HepG2 (cell line): ENCODE data around the gene PLAAT3. TPM values are rescaled to one million over a fixed set of nuclear protein-coding genes. Genes with fewer than 3 reads are reported as not detected.
"Not testable (repeated sequence)": the region's sequence is repeated elsewhere in the genome, so short reads cannot be mapped to it uniquely, and the experiment has no call there.

Experiments used
- ATAC-seq: fragments of 200-7000 bp; cut with Tn5 transposase; 3 replicates; pipeline ENCODE4 v1.9.1; 2020; ENCODE audit warnings: mild to moderate bottlenecking, moderate library complexity
- BruUV-seq: library from RNA; stranded (reverse); fragments of 400-500 nt; replicated peaks from 2 replicates; lab custom pipeline; 2021; lab: Mats Ljungman, UMichigan
- CTCF ChIA-PET: fragments of 300-600 bp; formaldehyde crosslinking; extraction: SDS; loops from one replicate; lab custom pipeline; 2021; ENCODE audit warnings: low total read pairs, inconsistent platforms, low intra/inter-chr PET ratio; lab: Yijun Ruan, JAX
- POLR2A ChIA-PET: fragments of 350-600 bp; sonication (Branson Sonifier 250); formaldehyde crosslinking; loops from one replicate; lab custom pipeline; 2020; ENCODE audit warnings: antibody characterized with exemption, inconsistent platforms; lab: Yijun Ruan, JAX
- DNase-seq: peaks from one replicate; pipeline ENCODE4 v3.0.0-alpha.2; 2015; ENCODE audit warnings: low spot score
- FAIRE-seq: peaks from 3 replicates; lab custom pipeline; 2011; peaks lifted over from hg19 to GRCh38; lab: Jason Lieb, UNC
- H2AFZ ChIP-seq: one replicate; pipeline ENCODE4 v1.6.1; 2011; ENCODE audit warnings: low read length, inconsistent platforms
- H3K27ac ChIP-seq: fragments of 300-600 bp; 3 replicates; pipeline ENCODE4 v1.8.0; 2011; ENCODE audit warnings: mixed run types, mild to moderate bottlenecking, mixed read lengths, low read length, inconsistent platforms; ENCODE audit not compliant: insufficient read depth; ENCODE audit errors: extremely low read length
- H3K27me3 ChIP-seq, 2 experiments: fragments of 200-600 bp in 1 of 2; 2 replicates in 1 of 2; 3 replicates in 1 of 2; pipeline versions ENCODE4 v1.6.0 to v1.8.0; 2011; ENCODE audit warnings: low read length in 2 of 2, mild to moderate bottlenecking in 2 of 2, moderate library complexity in 2 of 2, inconsistent platforms in 1 of 2; ENCODE audit not compliant: insufficient read depth in 2 of 2, control insufficient read depth in 1 of 2
- H3K36me3 ChIP-seq, 2 experiments: fragments of 200-600 bp in 1 of 2; replicated peaks in 1 of 2; 2 replicates in 1 of 2; 3 replicates in 1 of 2; pipeline versions ENCODE4 v1.5.1 to v1.8.0; 2011; ENCODE audit warnings: low read length in 2 of 2, inconsistent platforms in 1 of 2; ENCODE audit not compliant: insufficient read depth in 2 of 2, control insufficient read depth in 1 of 2
- H3K4me1 ChIP-seq: 2 replicates; pipeline ENCODE4 v1.5.1; 2012; ENCODE audit warnings: low read length, inconsistent platforms; ENCODE audit not compliant: insufficient read depth
- H3K4me2 ChIP-seq: 2 replicates; pipeline ENCODE4 v1.6.0; 2011; ENCODE audit warnings: low read depth, low read length, inconsistent platforms
- H3K4me3 ChIP-seq, 3 experiments: fragments of 200-600 bp in 1 of 3; sonication (generic), shearing (Covaris generic) in 1 of 3; replicated peaks in 1 of 3; 2 replicates each; pipeline ENCODE4 v1.5.1; 2011 to 2016; ENCODE audit warnings: low read length in 3 of 3, inconsistent platforms in 2 of 3, low read depth in 2 of 3, mild to moderate bottlenecking in 2 of 3, control low read depth in 1 of 3, mixed read lengths in 1 of 3; ENCODE audit not compliant: insufficient read depth in 1 of 3
- H3K79me2 ChIP-seq: one replicate; pipeline ENCODE4 v1.6.1; 2011; ENCODE audit warnings: low read length, inconsistent platforms; ENCODE audit not compliant: insufficient read depth
- H3K9ac ChIP-seq: 2 replicates; pipeline ENCODE4 v1.6.0; 2011; ENCODE audit warnings: mild to moderate bottlenecking, low read depth, low read length, inconsistent platforms; ENCODE audit not compliant: insufficient read depth
- H3K9me3 ChIP-seq: 2 replicates; pipeline ENCODE4 v1.5.1; 2012; ENCODE audit warnings: mild to moderate bottlenecking, low read length
- H4K20me1 ChIP-seq: 2 replicates; pipeline ENCODE4 v1.6.0; 2011; ENCODE audit warnings: inconsistent platforms, mild to moderate bottlenecking, low read length, moderate library complexity; ENCODE audit not compliant: insufficient read depth
- CENPBD1 ChIP-seq: sonication (generic); formaldehyde crosslinking; IDR thresholded peaks from 2 replicates; pipeline ENCODE4 v1.8.0; 2022; ENCODE audit warnings: missing genetic modification reagents, low read depth, mild to moderate bottlenecking, borderline replicate concordance
- HNRNPH1 ChIP-seq: fragments of 200-400 bp; formaldehyde crosslinking; optimal IDR thresholded peaks from 2 replicates; pipeline ENCODE3; 2017; ENCODE audit warnings: mild to moderate bottlenecking, low read depth, low read length
- KLF6 ChIP-seq: IDR thresholded peaks from 2 replicates; pipeline ENCODE4 v1.8.0; 2016; ENCODE audit warnings: missing biosample characterization, missing genetic modification reagents
- MTERF4 ChIP-seq: sonication (generic); formaldehyde crosslinking; IDR thresholded peaks from 2 replicates; pipeline ENCODE4 v1.8.0; 2023; ENCODE audit warnings: mild to moderate bottlenecking, missing genetic modification reagents
- SMC3 ChIP-seq: IDR thresholded peaks from 2 replicates; pipeline ENCODE4 v1.6.1; 2011; ENCODE audit warnings: low read length, improper control_type of control experiment
- SP1 ChIP-seq, 2 experiments: fragments of 450-650 bp in 1 of 2; sonication (generic) in 1 of 2; formaldehyde crosslinking in 1 of 2; IDR thresholded peaks; 2 replicates each; pipeline versions ENCODE4 v1.4.0 to v1.6.1; 2016 to 2020; ENCODE audit warnings: missing genetic modification reagents in 1 of 2
- SRY ChIP-seq: sonication (generic); formaldehyde crosslinking; IDR thresholded peaks from 2 replicates; pipeline ENCODE4 v1.8.0; 2022; ENCODE audit warnings: mild to moderate bottlenecking, missing genetic modification reagents
- ZFP1 ChIP-seq: IDR thresholded peaks from 2 replicates; pipeline ENCODE4 v1.6.1; 2016
- ZKSCAN1 ChIP-seq: fragments of 150-350 bp; IDR thresholded peaks from 2 replicates; pipeline ENCODE4 v1.6.1; 2014; ENCODE audit warnings: low read length
- ZNF263 ChIP-seq: sonication (generic); formaldehyde crosslinking; IDR thresholded peaks from 2 replicates; pipeline ENCODE4 v1.4.0; 2020; ENCODE audit warnings: missing genetic modification reagents
- ZNF280D ChIP-seq: sonication (generic); formaldehyde crosslinking; IDR thresholded peaks from 2 replicates; pipeline ENCODE4 v1.5.1; 2020; ENCODE audit warnings: mild to moderate bottlenecking, missing genetic modification reagents
- ZNF354B ChIP-seq: sonication (generic); formaldehyde crosslinking; IDR thresholded peaks from 2 replicates; pipeline ENCODE4 v1.8.0; 2022; ENCODE audit warnings: mild to moderate bottlenecking, missing genetic modification reagents
- WGBS: methylation state at CpG from one replicate; pipeline ENCODE4 v1.1.6; 2017; ENCODE audit warnings: low lambda C conversion rate; 5-methylcytosine and 5-hydroxymethylcytosine counted together
- in situ Hi-C: cut with HindIII; loops from 2 replicates; pipeline ENCODE4 v1.10.0; 2017; ENCODE audit warnings: low pct_unique_long_range_greater_than_20kb; ENCODE audit not compliant: extremely low pct_ligation_motif_present
- intact Hi-C: fragments of 100-400 bp; cut with micrococcal nuclease; formaldehyde crosslinking; loops from one replicate; pipeline ENCODE4 v1.10.0; 2022; ENCODE audit not compliant: unreplicated experiment
- polyA plus RNA-seq, 8 experiments: library from polyadenylated mRNA; depleted of rRNA in 3 of 8; stranded (reverse) in 7 of 8; unstranded in 1 of 8; fragments of >200 nt; fragmentation: Illumina TruSeq in 4 of 8; extraction: Trizol in 4 of 8; gene quantifications; 2 replicates each; pipeline versions ENCODE4 v1.2.1 to v1.2.3, GENCODE V29; 2011 to 2016; ENCODE audit warnings: low read depth in 4 of 8, missing spikeins in 1 of 8, mixed read lengths in 1 of 8; ENCODE audit not compliant: insufficient read depth in 1 of 8
- total RNA-seq, 5 experiments: library from RNA; depleted of rRNA; stranded (reverse); fragments of >200 nt; fragmentation: Illumina TruSeq; extraction: Trizol; gene quantifications; 2 replicates each; pipeline ENCODE4 v1.2.3, GENCODE V29; 2016; ENCODE audit warnings: low read depth in 1 of 5

Gene PLAAT3
- total and polyA plus RNA-seq, 2 of the 13 experiments (the other 11 are each of a cell fraction or from before 2014, with no cell fraction given) = 9.3 to 16.4 TPM

- Histone ChIP-seq H3K36me3 (no peaks in the 10 kb centered on the region), H3K27me3 (0 out of 5 replicates have a peak, but pooled peaks cover 0 to 10% of the 10 kb centered on the region in 2 experiments), H3K4me2 (no peak overlapping the region), H3K4me1 (peaks cover 16% of the 10 kb centered on the region), H2AFZ (no peak overlapping the region), H3K79me2 (no peaks in the 10 kb centered on the region), H3K27ac (no peak overlapping the region), H3K9me3 (no peaks in the 10 kb centered on the region), H4K20me1 (no peaks in the 10 kb centered on the region), H3K9ac (no peak overlapping the region), H3K4me3 (no peak overlapping the region)
- ChIA-PET CTCF (no interaction called here), POLR2A (no interaction called here)
- DNase-seq = no peak
- no TSS peak for BruUV-seq
- in situ Hi-C loops = no loop called here
- intact Hi-C loops = no loop called here
- ATAC-seq = no peak
- no peak for TF ChIP-seq KLF6 (CRISPR knock-in tag)
- TF ChIP-seq SP1 (IDR thresholded peaks at IDR 0.05) = no peak
- no peak for TF ChIP-seq SP1 (CRISPR knock-in tag; IDR thresholded peaks at IDR 0.05)
- no peak for TF ChIP-seq ZNF280D (CRISPR knock-in tag)
- no peak for TF ChIP-seq SRY (CRISPR knock-in tag)
- TF ChIP-seq CENPBD1 (CRISPR knock-in tag) = no peak
- no peak for TF ChIP-seq ZNF354B (CRISPR knock-in tag)
- TF ChIP-seq ZKSCAN1 = no peak
- no peak for TF ChIP-seq HNRNPH1
- no peak for TF ChIP-seq ZFP1 (CRISPR knock-in tag)
- TF ChIP-seq ZNF263 (CRISPR knock-in tag) = no peak
- TF ChIP-seq MTERF4 (CRISPR knock-in tag) = no peak
- TF ChIP-seq SMC3 = no peak
- FAIRE-seq = no peak
- 80% methylated on average over 2 of the region's 2 CpGs for WGBS
Measured at GRCh38 chr11:63530021-63530420, 84.2 kb downstream of the PLAAT3 start.

GRCh38 chr11:63529373-63529772 is 84.9 kb downstream of the PLAAT3 start:
- DNase-seq, H3K36me3 ChIP-seq, FAIRE-seq, H3K9me3 ChIP-seq, H2AFZ ChIP-seq, in situ Hi-C loops, H3K27ac ChIP-seq, BruUV-seq, CTCF ChIA-PET, H3K79me2 ChIP-seq, ATAC-seq, H3K4me3 ChIP-seq, H3K9ac ChIP-seq, H4K20me1 ChIP-seq, POLR2A ChIA-PET, intact Hi-C loops, H3K4me2 ChIP-seq, H3K27me3 ChIP-seq: not testable (repeated sequence)
- WGBS = 22% methylated on average over 6 of the region's 6 CpGs
- H3K4me1 ChIP-seq = peaks cover 16% of the 10 kb centered on the region
